HepG2 (cell line): ENCODE results near the gene ZBP1.

Experiments
- EP300 ChIP-seq, 3 experiments: sonication (generic) in 1 of 3; formaldehyde crosslinking in 1 of 3; IDR thresholded peaks; 2 replicates each; pipeline versions ENCODE4 v1.5.1 to v1.6.1; 2011 to 2020; ENCODE audit warnings: low read depth in 2 of 3, low read length in 2 of 3, borderline replicate concordance in 1 of 3, improper control_type of control experiment in 1 of 3, mild to moderate bottlenecking in 1 of 3, missing genetic modification reagents in 1 of 3, moderate library complexity in 1 of 3
- HMG20B ChIP-seq: conservative IDR thresholded peaks from 2 replicates; pipeline ENCODE4 v1.6.1; 2016; ENCODE audit warnings: missing genetic modification reagents, missing compliant biosample characterization
- ZFP36L2 ChIP-seq: sonication (generic); formaldehyde crosslinking; IDR thresholded peaks from 2 replicates; pipeline ENCODE4 v1.4.0; 2020; ENCODE audit warnings: missing genetic modification reagents

DNA sequence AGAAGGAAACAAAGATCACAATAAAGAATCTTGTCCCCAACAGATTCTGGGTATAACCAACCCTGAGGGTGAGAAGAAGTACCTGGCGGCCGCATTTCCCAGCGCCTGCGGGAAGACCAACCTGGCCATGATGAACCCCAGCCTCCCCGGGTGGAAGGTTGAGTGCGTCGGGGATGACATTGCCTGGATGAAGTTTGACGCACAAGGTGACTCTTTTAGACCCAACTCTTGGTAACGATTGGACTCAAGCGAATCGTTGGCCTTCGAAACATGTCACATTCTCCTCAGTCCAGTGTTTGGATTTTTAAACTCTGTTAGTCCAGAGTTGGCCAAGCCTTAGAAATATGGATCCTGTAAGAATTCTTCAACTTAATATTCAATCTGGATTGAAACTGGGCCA lies 56.7 kb downstream of the ZBP1 start:
- TF ChIP-seq HMG20B (CRISPR knock-in tag), result no peak
- TF ChIP-seq EP300 (IDR thresholded peaks at IDR 0.05; ENCODE audit: low read depth in 2 of 2, low read length in 2 of 2), result no peak
- no peak for TF ChIP-seq EP300 (CRISPR knock-in tag; IDR thresholded peaks at IDR 0.05; ENCODE audit: borderline replicate concordance)
- no peak for TF ChIP-seq ZFP36L2 (CRISPR knock-in tag)
